Liver (tissue), 9 donors: ENCODE data around the gene PDE5A. TPM values are rescaled to one million over a fixed set of nuclear protein-coding genes. Genes with fewer than 3 reads are reported as not detected.

Experiments
- DNase-seq: peaks from one replicate; pipeline ENCODE4 v3.0.0-alpha.2; 2017; ENCODE audit warnings: low spot score
- H3K27ac ChIP-seq, 2 donors: one replicate each; pipeline ENCODE4 v1.7.0; 2013; ENCODE audit warnings: inconsistent platforms in 2 of 2, low read length in 2 of 2, control low read depth in 1 of 2, low read depth in 1 of 2, mild to moderate bottlenecking in 1 of 2
- H3K27me3 ChIP-seq, 4 donors: one replicate each; pipeline versions ENCODE4 v1.6.1 to v1.7.0; 2013; ENCODE audit warnings: low read length in 3 of 4, inconsistent platforms in 1 of 4, mild to moderate bottlenecking in 1 of 4, moderate library complexity in 1 of 4; ENCODE audit not compliant: control insufficient read depth in 4 of 4, insufficient read depth in 4 of 4
- H3K36me3 ChIP-seq, 4 donors: one replicate each; pipeline versions ENCODE4 v1.6.1 to v1.7.0; 2013; ENCODE audit warnings: low read length in 3 of 4, mild to moderate bottlenecking in 3 of 4, low read depth in 1 of 4, moderate library complexity in 1 of 4; ENCODE audit not compliant: control insufficient read depth in 4 of 4, insufficient read depth in 3 of 4
- H3K4me1 ChIP-seq, 4 donors: one replicate each; pipeline versions ENCODE4 v1.6.1 to v1.7.0; 2013; ENCODE audit warnings: low read length in 3 of 4, mild to moderate bottlenecking in 3 of 4, moderate library complexity in 1 of 4; ENCODE audit not compliant: control insufficient read depth in 4 of 4, insufficient read depth in 4 of 4
- H3K4me3 ChIP-seq, 3 donors: one replicate each; pipeline versions ENCODE4 v1.6.1 to v1.7.0; 2013; ENCODE audit warnings: low read length in 3 of 3, control low read depth in 1 of 3, low read depth in 1 of 3, mild to moderate bottlenecking in 1 of 3
- H3K9ac ChIP-seq, 2 donors: one replicate each; pipeline ENCODE4 v1.7.0; 2013; ENCODE audit warnings: low read length in 2 of 2, mild to moderate bottlenecking in 2 of 2, moderate library complexity in 2 of 2, control low read depth in 1 of 2, low read depth in 1 of 2
- H3K9me3 ChIP-seq, 4 donors: one replicate each; pipeline versions ENCODE4 v1.6.1 to v1.7.0; 2013; ENCODE audit warnings: low read length in 3 of 4; ENCODE audit not compliant: control insufficient read depth in 4 of 4
- EGR1 ChIP-seq, 2 donors: IDR thresholded peaks; 2 replicates each; pipeline ENCODE4 v1.6.1; 2016 to 2018; ENCODE audit warnings: antibody characterized with exemption in 2 of 2, low read depth in 2 of 2
- FOXA1 ChIP-seq: IDR thresholded peaks from 2 replicates; pipeline ENCODE4 v1.6.1; 2016; ENCODE audit warnings: antibody characterized with exemption
- GABPA ChIP-seq, 2 donors: IDR thresholded peaks in 1 of 2; conservative IDR thresholded peaks in 1 of 2; 2 replicates each; pipeline ENCODE4 v1.6.1; 2016; ENCODE audit warnings: antibody characterized with exemption in 2 of 2, mild to moderate bottlenecking in 1 of 2, moderate library complexity in 1 of 2
- HNF4A ChIP-seq, 2 donors: conservative IDR thresholded peaks; 2 replicates each; pipeline ENCODE4 v1.6.1; 2016; ENCODE audit warnings: antibody characterized with exemption in 2 of 2, mild to moderate bottlenecking in 2 of 2
- HNF4G ChIP-seq: IDR thresholded peaks from 2 replicates; pipeline ENCODE4 v1.6.1; 2016; ENCODE audit warnings: antibody characterized with exemption
- JUND ChIP-seq, 2 donors: IDR thresholded peaks; 2 replicates each; pipeline ENCODE4 v1.6.1; 2016; ENCODE audit warnings: antibody characterized with exemption in 2 of 2
- NR2F2 ChIP-seq: IDR thresholded peaks from 2 replicates; pipeline ENCODE4 v1.6.1; 2016; ENCODE audit warnings: antibody characterized with exemption
- RAD21 ChIP-seq, 2 donors: IDR thresholded peaks; 2 replicates each; pipeline ENCODE4 v1.6.1; 2016; ENCODE audit warnings: antibody characterized with exemption in 2 of 2, mild to moderate bottlenecking in 2 of 2
- SP1 ChIP-seq: IDR thresholded peaks from 2 replicates; pipeline ENCODE4 v1.6.1; 2018; ENCODE audit warnings: antibody characterized with exemption, mild to moderate bottlenecking
- YY1 ChIP-seq: IDR thresholded peaks from 2 replicates; pipeline ENCODE4 v1.6.1; 2016; ENCODE audit warnings: antibody characterized with exemption, mild to moderate bottlenecking
- WGBS: extraction: QIAGEN DNeasy Blood & Tissue Kit; methylation state at CpG from one replicate; pipeline ENCODE4 v1.1.7; 2013; 5-methylcytosine and 5-hydroxymethylcytosine counted together
- polyA plus RNA-seq, 2 donors: library from polyadenylated mRNA; stranded (reverse) in 1 of 2; unstranded in 1 of 2; fragments of 200-250 nt in 1 of 2; fragments of >200 nt in 1 of 2; fragmentation: Nextera tagmentation in 1 of 2; extraction: Ambion mirVana in 1 of 2; gene quantifications; one replicate each; pipeline versions ENCODE4 v1.2.1 to v1.2.3, GENCODE V29; 2013 to 2015
- total RNA-seq, 2 donors: library from RNA; depleted of rRNA; stranded (reverse); fragments of >200 nt; gene quantifications; one replicate each; pipeline ENCODE4 v1.2.3, GENCODE V29; 2014
- TF ChIP-seq, protein P1 (sequence below): IDR thresholded peaks from 2 replicates; pipeline ENCODE4 v1.6.1; 2016; ENCODE audit warnings: antibody characterized with exemption, mild to moderate bottlenecking
- TF ChIP-seq, protein P2 (sequence below): IDR thresholded peaks from 2 replicates; pipeline ENCODE4 v1.6.1; 2016; ENCODE audit warnings: antibody characterized with exemption
- TF ChIP-seq, protein P3 (sequence below): IDR thresholded peaks from 2 replicates; pipeline ENCODE4 v1.6.1; 2016; ENCODE audit warnings: antibody characterized with exemption
- TF ChIP-seq, protein P4 (sequence below): IDR thresholded peaks from 2 replicates; pipeline ENCODE4 v1.6.1; 2016; ENCODE audit warnings: antibody characterized with exemption
- donor health status: healthy.
- donor health status: healthy.
- donor health status: healthy.
- donor health status: healthy.
- donor health status: healthy.

The PDE5A gene
- total and polyA plus RNA-seq, 4 donors = 0.61 to 3.8 (median 3.0) TPM

GRCh38 chr4:119665752-119666151 is 37.1 kb upstream of the PDE5A start:
- no peak overlapping the region for H3K4me3 ChIP-seq
- no peak overlapping the region for H3K27ac ChIP-seq
- H3K27me3 ChIP-seq = no peaks in the 10 kb centered on the region
- 93% methylated on average over 2 of the region's 2 CpGs for WGBS
- TF ChIP-seq HNF4G (no peak), SP1 (no peak), YY1 (no peak), JUND (IDR thresholded peaks at IDR 0.05) (no peak), GABPA (IDR thresholded peaks at IDR 0.05 in 1 of 2, conservative IDR thresholded peaks at IDR 0.05 in 1 of 2) (no peak), EGR1 (IDR thresholded peaks at IDR 0.05; ENCODE audit: low read depth in 2 of 2) (no peak), FOXA1 (no peak), HNF4A (conservative IDR thresholded peaks at IDR 0.05) (no peak), NR2F2 (no peak)
- TF ChIP-seq, protein P1, sequence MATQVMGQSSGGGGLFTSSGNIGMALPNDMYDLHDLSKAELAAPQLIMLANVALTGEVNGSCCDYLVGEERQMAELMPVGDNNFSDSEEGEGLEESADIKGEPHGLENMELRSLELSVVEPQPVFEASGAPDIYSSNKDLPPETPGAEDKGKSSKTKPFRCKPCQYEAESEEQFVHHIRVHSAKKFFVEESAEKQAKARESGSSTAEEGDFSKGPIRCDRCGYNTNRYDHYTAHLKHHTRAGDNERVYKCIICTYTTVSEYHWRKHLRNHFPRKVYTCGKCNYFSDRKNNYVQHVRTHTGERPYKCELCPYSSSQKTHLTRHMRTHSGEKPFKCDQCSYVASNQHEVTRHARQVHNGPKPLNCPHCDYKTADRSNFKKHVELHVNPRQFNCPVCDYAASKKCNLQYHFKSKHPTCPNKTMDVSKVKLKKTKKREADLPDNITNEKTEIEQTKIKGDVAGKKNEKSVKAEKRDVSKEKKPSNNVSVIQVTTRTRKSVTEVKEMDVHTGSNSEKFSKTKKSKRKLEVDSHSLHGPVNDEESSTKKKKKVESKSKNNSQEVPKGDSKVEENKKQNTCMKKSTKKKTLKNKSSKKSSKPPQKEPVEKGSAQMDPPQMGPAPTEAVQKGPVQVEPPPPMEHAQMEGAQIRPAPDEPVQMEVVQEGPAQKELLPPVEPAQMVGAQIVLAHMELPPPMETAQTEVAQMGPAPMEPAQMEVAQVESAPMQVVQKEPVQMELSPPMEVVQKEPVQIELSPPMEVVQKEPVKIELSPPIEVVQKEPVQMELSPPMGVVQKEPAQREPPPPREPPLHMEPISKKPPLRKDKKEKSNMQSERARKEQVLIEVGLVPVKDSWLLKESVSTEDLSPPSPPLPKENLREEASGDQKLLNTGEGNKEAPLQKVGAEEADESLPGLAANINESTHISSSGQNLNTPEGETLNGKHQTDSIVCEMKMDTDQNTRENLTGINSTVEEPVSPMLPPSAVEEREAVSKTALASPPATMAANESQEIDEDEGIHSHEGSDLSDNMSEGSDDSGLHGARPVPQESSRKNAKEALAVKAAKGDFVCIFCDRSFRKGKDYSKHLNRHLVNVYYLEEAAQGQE = no peak
- TF ChIP-seq, protein P2, sequence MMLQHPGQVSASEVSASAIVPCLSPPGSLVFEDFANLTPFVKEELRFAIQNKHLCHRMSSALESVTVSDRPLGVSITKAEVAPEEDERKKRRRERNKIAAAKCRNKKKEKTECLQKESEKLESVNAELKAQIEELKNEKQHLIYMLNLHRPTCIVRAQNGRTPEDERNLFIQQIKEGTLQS = no peak
- TF ChIP-seq, protein P3, sequence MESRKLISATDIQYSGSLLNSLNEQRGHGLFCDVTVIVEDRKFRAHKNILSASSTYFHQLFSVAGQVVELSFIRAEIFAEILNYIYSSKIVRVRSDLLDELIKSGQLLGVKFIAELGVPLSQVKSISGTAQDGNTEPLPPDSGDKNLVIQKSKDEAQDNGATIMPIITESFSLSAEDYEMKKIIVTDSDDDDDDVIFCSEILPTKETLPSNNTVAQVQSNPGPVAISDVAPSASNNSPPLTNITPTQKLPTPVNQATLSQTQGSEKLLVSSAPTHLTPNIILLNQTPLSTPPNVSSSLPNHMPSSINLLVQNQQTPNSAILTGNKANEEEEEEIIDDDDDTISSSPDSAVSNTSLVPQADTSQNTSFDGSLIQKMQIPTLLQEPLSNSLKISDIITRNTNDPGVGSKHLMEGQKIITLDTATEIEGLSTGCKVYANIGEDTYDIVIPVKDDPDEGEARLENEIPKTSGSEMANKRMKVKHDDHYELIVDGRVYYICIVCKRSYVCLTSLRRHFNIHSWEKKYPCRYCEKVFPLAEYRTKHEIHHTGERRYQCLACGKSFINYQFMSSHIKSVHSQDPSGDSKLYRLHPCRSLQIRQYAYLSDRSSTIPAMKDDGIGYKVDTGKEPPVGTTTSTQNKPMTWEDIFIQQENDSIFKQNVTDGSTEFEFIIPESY = no peak
- H3K4me1 ChIP-seq = no peaks in the 10 kb centered on the region
- no peak overlapping the region for H3K9ac ChIP-seq
- H3K9me3 ChIP-seq = no peaks in the 10 kb centered on the region
- no peaks in the 10 kb centered on the region for H3K36me3 ChIP-seq
- DNase-seq = no peak

GRCh38 chr4:119664168-119664907 is 35.7 kb upstream of the PDE5A start:
- Histone ChIP-seq H3K36me3 (no peaks in the 10 kb centered on the region), H3K4me1 (no peaks in the 10 kb centered on the region), H3K9me3 (no peaks in the 10 kb centered on the region), H3K9ac (no peak overlapping the region), H3K27ac (no peak overlapping the region), H3K27me3 (no peaks in the 10 kb centered on the region), H3K4me3 (no peak overlapping the region)
- WGBS = 58% methylated on average over 3 of the region's 3 CpGs
- TF ChIP-seq FOXA1 (no peak), RAD21 (IDR thresholded peaks at IDR 0.05) (peak in 1 of 2 donors; percentile 41), SP1 (no peak)
- TF ChIP-seq, protein P4, sequence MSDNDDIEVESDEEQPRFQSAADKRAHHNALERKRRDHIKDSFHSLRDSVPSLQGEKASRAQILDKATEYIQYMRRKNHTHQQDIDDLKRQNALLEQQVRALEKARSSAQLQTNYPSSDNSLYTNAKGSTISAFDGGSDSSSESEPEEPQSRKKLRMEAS = no peak
- TF ChIP-seq, protein P2 = no peak
- no peak for DNase-seq
